ENCODE results near the gene NBL1.

DNA sequence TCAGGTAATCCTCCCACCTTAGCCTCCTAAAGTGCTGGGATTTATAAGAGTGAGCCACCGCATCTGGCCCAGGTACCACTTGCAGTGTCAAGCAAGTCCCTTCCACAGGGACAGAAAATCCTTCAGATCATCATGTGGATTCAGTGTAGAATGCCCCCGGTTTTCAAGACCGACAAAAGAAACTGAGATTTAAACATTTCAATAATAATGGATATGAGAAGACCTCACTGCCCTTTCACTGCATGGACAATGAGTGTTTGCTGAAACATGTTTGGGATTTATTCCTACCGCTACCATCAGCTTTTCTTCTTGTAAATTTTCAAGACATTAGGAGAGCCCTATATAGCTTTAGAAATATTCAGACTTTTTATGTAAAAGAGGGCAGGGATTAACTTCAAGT, 62.0 kb downstream of the NBL1 start:
- TF ChIP-seq, protein P1, sequence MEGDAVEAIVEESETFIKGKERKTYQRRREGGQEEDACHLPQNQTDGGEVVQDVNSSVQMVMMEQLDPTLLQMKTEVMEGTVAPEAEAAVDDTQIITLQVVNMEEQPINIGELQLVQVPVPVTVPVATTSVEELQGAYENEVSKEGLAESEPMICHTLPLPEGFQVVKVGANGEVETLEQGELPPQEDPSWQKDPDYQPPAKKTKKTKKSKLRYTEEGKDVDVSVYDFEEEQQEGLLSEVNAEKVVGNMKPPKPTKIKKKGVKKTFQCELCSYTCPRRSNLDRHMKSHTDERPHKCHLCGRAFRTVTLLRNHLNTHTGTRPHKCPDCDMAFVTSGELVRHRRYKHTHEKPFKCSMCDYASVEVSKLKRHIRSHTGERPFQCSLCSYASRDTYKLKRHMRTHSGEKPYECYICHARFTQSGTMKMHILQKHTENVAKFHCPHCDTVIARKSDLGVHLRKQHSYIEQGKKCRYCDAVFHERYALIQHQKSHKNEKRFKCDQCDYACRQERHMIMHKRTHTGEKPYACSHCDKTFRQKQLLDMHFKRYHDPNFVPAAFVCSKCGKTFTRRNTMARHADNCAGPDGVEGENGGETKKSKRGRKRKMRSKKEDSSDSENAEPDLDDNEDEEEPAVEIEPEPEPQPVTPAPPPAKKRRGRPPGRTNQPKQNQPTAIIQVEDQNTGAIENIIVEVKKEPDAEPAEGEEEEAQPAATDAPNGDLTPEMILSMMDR (IDR thresholded peaks at IDR 0.05) = no peak
- TF ChIP-seq POLR2A (IDR thresholded peaks at IDR 0.05) (no peak), EP300 (IDR thresholded peaks at IDR 0.05) (no peak), POLR2AphosphoS5 (IDR thresholded peaks at IDR 0.05) (no peak)
